Hepatocyte (in vitro differentiated cells): ENCODE data around the gene SKAP1. TPM values are rescaled to one million over a fixed set of nuclear protein-coding genes. Genes with fewer than 3 reads are reported as not detected.
"Not testable (repeated sequence)": the region's sequence is repeated elsewhere in the genome, so short reads cannot be mapped to it uniquely, and the experiment has no call there.

ENCODE experiments used
- DNase-seq: peaks from one replicate; pipeline ENCODE4 v3.0.0-alpha.2; 2016; ENCODE audit warnings: low spot score
- H2AFZ ChIP-seq: fragments of 200-600 bp; sonication (generic); 2 replicates; pipeline ENCODE4 v1.6.0; 2016; ENCODE audit warnings: antibody characterized with exemption, mild to moderate bottlenecking
- H3K27ac ChIP-seq: fragments of 200-600 bp; sonication (generic); 2 replicates; pipeline ENCODE4 v1.5.1; 2016; ENCODE audit warnings: mild to moderate bottlenecking
- H3K27me3 ChIP-seq: fragments of 200-600 bp; sonication (generic); 2 replicates; pipeline ENCODE4 v1.6.1; 2016
- H3K36me3 ChIP-seq: fragments of 200-600 bp; sonication (generic); replicated peaks from 2 replicates; pipeline ENCODE4 v1.5.1; 2016; ENCODE audit warnings: low read depth; ENCODE audit not compliant: insufficient read depth
- H3K4me1 ChIP-seq: fragments of 200-600 bp; sonication (generic); 2 replicates; pipeline ENCODE4 v1.5.1; 2016; ENCODE audit warnings: mild to moderate bottlenecking, moderate library complexity; ENCODE audit not compliant: insufficient read depth
- H3K4me2 ChIP-seq: fragments of 200-600 bp; sonication (generic); 2 replicates; pipeline ENCODE4 v1.6.0; 2016
- H3K4me3 ChIP-seq: fragments of 200-600 bp; sonication (generic); 2 replicates; pipeline ENCODE4 v1.5.1; 2016; ENCODE audit warnings: mild to moderate bottlenecking
- H3K79me2 ChIP-seq: fragments of 200-600 bp; sonication (generic); 2 replicates; pipeline ENCODE4 v1.6.0; 2017; ENCODE audit warnings: mild to moderate bottlenecking
- H3K9me2 ChIP-seq: fragments of 200-600 bp; sonication (generic); replicated peaks from 2 replicates; pipeline ENCODE4 v1.6.0; 2017; ENCODE audit warnings: mild to moderate bottlenecking; ENCODE audit not compliant: insufficient read depth
- H3K9me3 ChIP-seq: fragments of 200-600 bp; sonication (generic); 2 replicates; pipeline ENCODE4 v1.5.1; 2016; ENCODE audit warnings: low read depth, mild to moderate bottlenecking
- H4K20me1 ChIP-seq: fragments of 200-600 bp; sonication (generic); 2 replicates; pipeline ENCODE4 v1.6.0; 2016; ENCODE audit warnings: mild to moderate bottlenecking; ENCODE audit not compliant: insufficient read depth, poor library complexity, severe bottlenecking
- CTCF ChIP-seq: fragments of 200-600 bp; sonication (generic); IDR thresholded peaks from 2 replicates; pipeline ENCODE4 v1.5.1; 2016; ENCODE audit warnings: antibody characterized with exemption, mild to moderate bottlenecking; ENCODE audit not compliant: poor library complexity
- EZH2 ChIP-seq: fragments of 200-600 bp; sonication (generic); IDR thresholded peaks from 2 replicates; pipeline ENCODE4 v1.6.1; 2016; ENCODE audit warnings: antibody characterized with exemption, mild to moderate bottlenecking, borderline replicate concordance
- EZH2phosphoT487 ChIP-seq: fragments of 200-600 bp; sonication (generic); IDR thresholded peaks from one replicate; pipeline ENCODE4 v1.6.1; 2018; ENCODE audit warnings: antibody characterized with exemption, mild to moderate bottlenecking, low read depth, moderate library complexity; ENCODE audit not compliant: unreplicated experiment, severe bottlenecking
- WGBS: methylation state at CpG from one replicate; pipeline ENCODE4 v1.1.6; 2016; ENCODE audit warnings: low lambda C conversion rate; ENCODE audit errors: missing lambda C conversion rate; 5-methylcytosine and 5-hydroxymethylcytosine counted together
- polyA plus RNA-seq: library from polyadenylated mRNA; unstranded; fragments of >200 nt; fragmentation: Nextera tagmentation; extraction: Ambion mirVana; gene quantifications from 2 replicates; pipeline ENCODE4 v1.2.1, GENCODE V29; 2016
- total RNA-seq: library from RNA; depleted of rRNA; stranded (reverse); fragments of >200 nt; gene quantifications from 2 replicates; pipeline ENCODE4 v1.2.3, GENCODE V29; 2014

The SKAP1 gene
- total and polyA plus RNA-seq, 2 experiments from 2014 or later, result 1.4 to 3.0 TPM

- H2AFZ ChIP-seq, result no peak overlapping the region
- no peak overlapping the region for H3K27ac ChIP-seq
- no peaks in the 10 kb centered on the region for H3K9me2 ChIP-seq
- no peaks in the 10 kb centered on the region for H3K9me3 ChIP-seq
- TF ChIP-seq CTCF (no peak), EZH2 (no peak), EZH2phosphoT487 (no peak)
- H3K4me2 ChIP-seq, result no peak overlapping the region
- no peaks in the 10 kb centered on the region for H3K36me3 ChIP-seq
- WGBS, result 90% methylated on average over 4 of the region's 4 CpGs
- H4K20me1 ChIP-seq, result no peaks in the 10 kb centered on the region
- H3K4me3 ChIP-seq, result no peak overlapping the region
- no peak for DNase-seq
- no peaks in the 10 kb centered on the region for H3K79me2 ChIP-seq
- no peaks in the 10 kb centered on the region for H3K4me1 ChIP-seq
- peaks cover 11% of the 10 kb centered on the region for H3K27me3 ChIP-seq
Observed at GRCh38 chr17:48211787-48212186, 218.2 kb downstream of the SKAP1 start.

GRCh38 chr17:48211011-48211410 is 219.0 kb downstream of the SKAP1 start:
- Histone ChIP-seq H3K4me2 (no peak overlapping the region), H3K9me2 (no peaks in the 10 kb centered on the region), H3K9me3 (no peaks in the 10 kb centered on the region), H3K27me3 (peaks cover 11% of the 10 kb centered on the region), H3K79me2 (no peaks in the 10 kb centered on the region), H4K20me1 (no peaks in the 10 kb centered on the region), H3K27ac (no peak overlapping the region), H3K36me3 (no peaks in the 10 kb centered on the region), H3K4me1 (no peaks in the 10 kb centered on the region), H2AFZ (no peak overlapping the region), H3K4me3 (no peak overlapping the region)
- TF ChIP-seq EZH2phosphoT487, result no peak
- TF ChIP-seq EZH2, result no peak
- no peak for TF ChIP-seq CTCF
- DNase-seq, result no peak

- H3K4me2 ChIP-seq, result no peak overlapping the region
- H3K9me2 ChIP-seq, result no peaks in the 10 kb centered on the region
- H3K27ac ChIP-seq, result no peak overlapping the region
- H4K20me1 ChIP-seq, result no peaks in the 10 kb centered on the region
- H3K79me2 ChIP-seq, result no peaks in the 10 kb centered on the region
- 96% methylated on average over 10 of the region's 10 CpGs for WGBS
- H2AFZ ChIP-seq, result no peak overlapping the region
- peaks cover 11% of the 10 kb centered on the region for H3K27me3 ChIP-seq
- no peak for DNase-seq
- no peaks in the 10 kb centered on the region for H3K4me1 ChIP-seq
- no peaks in the 10 kb centered on the region for H3K9me3 ChIP-seq
- TF ChIP-seq EZH2, result no peak
- TF ChIP-seq CTCF, result no peak
- no peak for TF ChIP-seq EZH2phosphoT487
- H3K4me3 ChIP-seq, result no peak overlapping the region
- H3K36me3 ChIP-seq, result no peaks in the 10 kb centered on the region
Observed at GRCh38 chr17:48209973-48210372, 220.0 kb downstream of the SKAP1 start.

- Histone ChIP-seq H2AFZ (no peak overlapping the region), H3K4me2 (no peak overlapping the region), H3K36me3 (no peaks in the 10 kb centered on the region), H4K20me1 (no peaks in the 10 kb centered on the region), H3K27ac (no peak overlapping the region), H3K27me3 (peaks cover 11% of the 10 kb centered on the region), H3K4me1 (no peaks in the 10 kb centered on the region), H3K4me3 (no peak overlapping the region), H3K9me3 (no peaks in the 10 kb centered on the region), H3K9me2 (no peaks in the 10 kb centered on the region), H3K79me2 (no peaks in the 10 kb centered on the region)
- no peak for DNase-seq
- WGBS, result 72% methylated on average over 7 of the region's 7 CpGs
- TF ChIP-seq EZH2, result no peak
- no peak for TF ChIP-seq CTCF
- TF ChIP-seq EZH2phosphoT487, result no peak
Observed at GRCh38 chr17:48207776-48208544, 222.1 kb downstream of the SKAP1 start.

GRCh38 chr17:48207036-48207435 is 223.0 kb downstream of the SKAP1 start:
- not testable (repeated sequence) for DNase-seq, H3K4me3 ChIP-seq, H4K20me1 ChIP-seq, H3K36me3 ChIP-seq, H3K79me2 ChIP-seq, H2AFZ ChIP-seq, H3K9me2 ChIP-seq, H3K9me3 ChIP-seq, H3K27me3 ChIP-seq, H3K4me1 ChIP-seq, H3K4me2 ChIP-seq, H3K27ac ChIP-seq
- 84% methylated on average over 4 of the region's 4 CpGs for WGBS
